KBM-7 (cell line): Measurements from ENCODE around the gene POLE4.

Source experiments
- DNase-seq: peaks from one replicate; pipeline ENCODE4 v3.0.0-alpha.2; 2015
- in situ Hi-C: fragments of 300-500 bp; cut with MboI; formaldehyde crosslinking; loops from 2 replicates; pipeline ENCODE4 v1.14.3; 2020; ENCODE audit warnings: low sequenced_read_pairs, low pct_unique_long_range_greater_than_20kb, mixed read lengths

Gene POLE4

DNA sequence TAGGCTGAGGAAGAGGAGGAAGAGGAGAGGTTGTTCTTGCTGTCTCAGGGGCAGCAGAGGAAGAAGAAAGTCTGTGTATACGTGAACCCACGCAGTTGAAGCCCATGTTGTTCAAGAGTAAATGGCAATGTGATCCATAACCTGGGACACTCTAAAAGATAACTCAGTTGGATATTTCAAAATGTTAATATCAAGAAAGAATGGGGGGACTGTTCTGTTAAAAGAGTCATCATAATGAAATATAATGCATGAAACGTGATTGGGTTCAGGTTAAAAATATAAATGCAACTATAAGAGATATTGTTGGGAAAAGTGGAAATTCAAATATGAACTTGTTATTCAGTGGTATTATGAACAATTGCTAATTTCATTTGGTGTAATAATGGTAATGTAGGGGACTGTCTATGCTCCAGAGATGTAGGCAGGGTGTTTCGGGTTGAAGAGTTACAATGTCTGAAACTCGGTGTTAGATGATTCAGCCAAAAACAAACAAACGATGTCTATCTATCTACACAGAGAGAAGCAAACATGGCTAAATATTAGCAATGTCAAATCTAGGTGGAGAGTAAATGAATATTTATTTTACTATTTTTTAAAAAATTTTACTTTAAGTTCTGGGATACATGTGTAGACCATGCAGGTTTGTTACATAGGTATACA lies 21.1 kb upstream of the POLE4 start:
- no peak for DNase-seq
- in situ Hi-C loops: no loop called here

GRCh38 chr2:74938264-74938663 lies 20.2 kb upstream of the POLE4 start:
- no peak for DNase-seq
- in situ Hi-C loops: no loop called here

GRCh38 chr2:74939919-74940812 lies 18.3 kb upstream of the POLE4 start:
- DNase-seq: no peak
- in situ Hi-C loops: no loop called here

DNA sequence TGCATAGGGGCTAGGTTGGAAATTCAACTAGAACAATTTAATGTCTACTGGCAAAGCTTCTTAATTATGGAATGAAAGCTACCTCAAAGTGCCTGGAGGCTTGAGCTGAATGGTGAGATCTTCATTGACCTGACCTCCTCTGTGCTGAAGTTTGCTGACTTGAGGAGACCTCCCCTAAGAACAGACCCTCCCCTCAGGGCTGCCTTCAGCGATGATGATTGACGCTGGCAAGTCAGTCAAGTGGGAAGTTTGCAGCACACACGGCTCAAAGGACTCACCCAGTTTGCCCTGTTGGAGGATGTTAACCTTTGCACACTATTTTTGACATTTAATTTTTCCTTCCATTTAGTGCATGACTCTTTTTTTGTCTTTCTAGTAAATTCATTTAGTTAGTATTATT lies 17.2 kb upstream of the POLE4 start:
- no peak for DNase-seq
- in situ Hi-C loops: no loop called here

DNA sequence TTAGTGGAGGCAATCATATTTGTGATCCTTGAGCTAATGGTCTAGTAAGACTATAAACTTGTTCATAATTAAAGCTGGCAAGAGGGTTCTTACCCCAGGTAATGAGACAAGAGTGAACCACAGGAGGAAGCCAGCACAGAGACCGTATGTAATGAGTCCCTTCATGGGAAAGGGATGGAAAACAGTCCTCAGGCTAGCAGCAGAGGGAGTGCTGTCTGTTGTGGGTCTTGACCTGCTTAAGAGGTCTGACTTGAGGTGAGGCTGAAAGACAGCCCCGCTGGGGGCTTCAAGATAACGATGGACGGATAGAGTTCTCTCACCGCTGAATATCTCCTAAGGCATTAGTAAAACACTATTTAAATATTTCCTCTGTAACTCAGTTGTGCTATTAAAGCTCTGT lies 16.2 kb upstream of the POLE4 start:
- DNase-seq: no peak
- in situ Hi-C loops: no loop called here

DNA sequence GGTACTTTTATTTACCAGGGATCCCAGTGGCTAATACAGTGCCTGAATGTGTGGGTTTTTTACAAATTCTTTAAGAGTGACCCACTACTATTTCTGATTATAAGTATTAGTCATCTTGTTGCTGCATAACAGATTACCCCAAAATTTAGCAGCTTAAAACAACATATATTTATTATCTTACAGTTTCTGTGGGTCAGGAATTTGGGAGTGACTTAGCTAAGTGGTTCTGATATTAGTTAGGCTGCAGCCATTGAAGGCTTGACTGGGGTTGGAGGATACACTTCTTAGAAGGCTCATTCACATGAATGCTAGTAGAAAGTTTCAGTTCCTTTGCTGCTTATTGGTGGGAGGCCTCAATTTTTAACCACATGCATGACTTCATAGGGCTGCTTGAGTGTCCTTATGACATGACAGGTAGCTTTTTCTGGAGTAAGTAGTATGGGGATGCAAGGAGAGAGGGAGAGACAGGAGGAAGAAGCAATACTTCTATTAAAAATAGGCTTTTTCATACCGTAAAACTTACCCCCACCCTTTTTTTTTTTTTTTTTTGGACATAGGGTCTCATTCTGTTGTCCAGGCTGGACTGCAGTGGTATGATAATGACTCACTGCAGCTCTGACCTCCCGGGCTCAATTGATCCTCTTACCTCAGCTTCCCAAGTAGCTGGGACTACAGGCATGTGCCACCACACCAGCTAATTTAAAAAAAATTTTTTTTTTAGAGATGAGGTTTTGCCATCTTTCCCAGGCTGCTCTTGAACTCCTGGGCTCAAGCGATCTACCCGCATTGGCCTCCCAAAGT lies 13.3 kb upstream of the POLE4 start:
- in situ Hi-C loops: no loop called here

GRCh38 chr2:74945788-74946331 lies 12.6 kb upstream of the POLE4 start:
- DNase-seq: no peak
- in situ Hi-C loops: no loop called here

More for the DNA sequence above, 13.3 kb upstream of the POLE4 start:
- DNase-seq: no peak

DNA sequence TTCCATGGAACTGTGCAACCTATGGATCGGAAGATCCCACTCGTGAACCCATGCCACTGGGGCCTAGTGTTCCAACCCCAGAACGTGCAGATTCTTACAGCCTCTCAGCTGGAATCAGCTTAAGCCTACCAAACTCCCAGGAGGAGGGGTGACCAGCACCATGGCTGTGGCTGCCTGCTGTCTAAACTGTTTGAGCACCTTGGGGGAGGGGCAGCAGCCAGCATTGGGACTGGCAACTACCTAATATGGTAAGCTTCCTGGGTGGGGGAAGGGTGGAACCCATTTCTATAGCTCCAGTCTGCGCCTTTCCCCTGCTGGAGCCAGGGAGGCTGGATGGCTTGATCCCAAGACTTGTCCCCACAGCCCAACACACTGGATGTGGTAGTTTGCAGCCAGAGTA lies 10.7 kb upstream of the POLE4 start:
- DNase-seq: no peak
- in situ Hi-C loops: no loop called here

GRCh38 chr2:74948779-74949178 lies 9.7 kb upstream of the POLE4 start:
- DNase-seq: no peak
- in situ Hi-C loops: no loop called here

- no peak for DNase-seq
- in situ Hi-C loops: no loop called here
Measured at GRCh38 chr2:74951211-74951754, 7.2 kb upstream of the POLE4 start.

DNA sequence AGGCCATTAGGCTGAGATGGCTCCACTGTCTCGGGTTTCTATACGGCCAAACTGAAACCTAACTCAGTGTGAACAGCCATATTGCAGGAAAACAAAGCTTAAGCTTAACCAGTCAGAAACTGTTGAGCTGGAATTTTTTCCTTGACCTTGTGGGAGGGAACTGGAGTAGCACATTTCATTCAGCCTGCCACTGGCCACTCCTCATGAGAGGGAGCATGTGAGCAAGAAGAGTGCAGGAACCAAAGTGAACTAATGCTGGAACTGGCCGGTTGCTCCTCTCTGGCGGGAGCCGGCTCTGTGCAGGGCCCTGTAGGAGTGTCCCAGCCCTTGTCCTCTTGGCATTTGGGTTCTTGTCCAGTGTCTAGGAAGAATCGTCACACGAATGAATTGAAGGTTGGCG lies 5.9 kb upstream of the POLE4 start:
- in situ Hi-C loops: no loop called here
- no peak for DNase-seq

DNA sequence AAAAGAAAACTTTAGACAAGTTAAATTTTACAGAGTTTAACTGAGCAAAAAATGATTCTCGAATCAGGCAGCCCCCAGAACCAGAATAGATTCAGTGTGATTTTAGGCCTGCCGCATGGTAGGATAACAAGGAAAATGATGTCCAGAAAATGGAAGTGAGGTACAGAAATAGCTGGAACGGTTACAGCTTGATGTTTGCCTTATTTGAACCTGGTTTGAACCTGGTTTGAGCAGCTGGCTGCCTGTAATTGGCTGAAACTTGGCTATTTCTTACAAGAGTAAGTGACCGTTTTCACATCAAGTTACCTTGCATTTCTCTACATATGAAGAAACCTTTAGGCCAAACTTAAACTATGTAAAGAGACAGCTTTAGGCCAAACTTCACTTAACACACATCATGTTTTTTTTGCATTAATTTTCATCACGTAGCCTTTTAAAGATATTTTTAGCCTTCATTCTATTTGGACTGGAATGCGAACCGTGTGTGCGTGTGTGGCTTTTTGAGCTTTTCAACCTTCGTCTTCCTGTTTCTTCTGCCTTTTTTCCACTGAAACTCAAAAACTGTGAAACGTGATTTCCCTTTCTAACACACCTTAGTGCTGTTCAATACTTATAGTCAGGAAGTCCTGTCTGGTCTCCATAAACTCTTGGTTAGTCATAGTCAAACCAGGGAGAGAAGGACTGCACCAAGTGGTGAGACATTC lies 4.5 kb upstream of the POLE4 start:
- no peak for DNase-seq
- in situ Hi-C loops: no loop called here

- no peak for DNase-seq
- in situ Hi-C loops: no loop called here
Measured at GRCh38 chr2:74954500-74954874, 4.0 kb upstream of the POLE4 start.

DNA sequence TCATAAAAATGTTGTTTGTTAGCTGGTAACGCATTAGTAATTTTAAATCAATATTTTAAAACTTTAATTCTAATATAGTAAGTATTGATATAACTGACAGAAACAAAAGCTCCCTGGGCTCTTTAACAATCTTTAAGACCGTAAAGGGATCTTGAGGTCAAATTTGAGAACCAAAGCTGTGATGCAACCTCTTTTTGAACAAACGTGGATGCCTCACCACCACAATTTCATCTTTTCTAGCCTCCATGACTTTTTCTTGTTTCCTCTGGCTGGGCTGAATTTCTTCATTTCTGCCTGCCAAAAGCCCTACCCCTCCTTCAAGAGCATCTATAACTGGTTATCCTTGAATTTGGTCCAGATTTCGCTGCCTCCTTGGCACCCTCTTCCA lies 563 bp upstream of the POLE4 start:
- in situ Hi-C loops: no loop called here
- no peak for DNase-seq

- no peak for DNase-seq
- in situ Hi-C loops: no loop called here
Measured at GRCh38 chr2:74959106-74959751, 786 bp downstream of the POLE4 start.

DNA sequence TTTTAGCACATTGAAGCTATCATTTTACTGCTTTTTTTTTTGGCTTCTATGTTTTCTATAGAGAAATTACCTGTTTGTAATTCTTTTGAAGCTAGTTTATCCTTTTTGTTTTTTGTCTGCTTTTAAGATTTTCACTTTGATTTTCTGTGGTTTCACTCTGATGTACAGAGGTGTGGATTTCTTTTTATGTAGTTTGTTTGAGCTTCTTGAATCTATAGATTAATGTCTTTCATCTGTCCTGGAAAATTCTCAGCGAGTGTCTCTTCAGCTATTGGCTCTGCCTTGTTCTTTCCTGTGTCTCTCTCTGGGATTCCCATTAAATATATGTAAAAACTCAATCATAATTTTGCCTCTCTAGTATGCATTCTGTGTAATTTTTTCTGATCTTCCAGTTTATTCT lies 8.4 kb downstream of the POLE4 start:
- no peak for DNase-seq
- in situ Hi-C loops: no loop called here

- no peak for DNase-seq
- in situ Hi-C loops: no loop called here
Measured at GRCh38 chr2:74975016-74975415, 16.6 kb downstream of the POLE4 start.

GRCh38 chr2:74979844-74980243 lies 21.4 kb downstream of the POLE4 start:
- DNase-seq: peak; percentile 44
- in situ Hi-C loops: no loop called here
